Right lobe of liver (tissue), 6 donors: ENCODE results near the gene NEURL4. TPM values are rescaled to one million over a fixed set of nuclear protein-coding genes. Genes with fewer than 3 reads are reported as not detected.

Experiments used
- ATAC-seq, 4 donors: fragments of 200-7000 bp; cut with Tn5 transposase; one replicate each; pipeline ENCODE4 v1.9.1; 2020; ENCODE audit warnings: mild to moderate bottlenecking in 4 of 4, moderate library complexity in 4 of 4
- DNase-seq, 3 donors: peaks; one replicate each; pipeline ENCODE4 v3.0.0-alpha.2; 2020
- H3K27ac ChIP-seq, 3 donors: fragments of 200-600 bp; one replicate each; pipeline ENCODE4 v1.8.0; 2022
- H3K27me3 ChIP-seq, 2 donors: fragments of 200-600 bp; one replicate each; pipeline ENCODE4 v1.8.0; 2022
- H3K36me3 ChIP-seq, 4 donors: fragments of 200-600 bp; sonication (generic) in 1 of 4; one replicate each; pipeline versions ENCODE4 v1.5.1 to v1.8.0; 2017 to 2022; ENCODE audit warnings: control low read depth in 1 of 4
- H3K4me1 ChIP-seq, 4 donors: fragments of 200-600 bp; sonication (generic) in 1 of 4; one replicate each; pipeline versions ENCODE4 v1.5.1 to v1.8.0; 2017 to 2022; ENCODE audit warnings: control low read depth in 1 of 4
- H3K4me3 ChIP-seq, 3 donors: fragments of 200-600 bp; one replicate each; pipeline ENCODE4 v1.8.0; 2022
- H3K9me3 ChIP-seq, 4 donors: fragments of 200-600 bp; sonication (generic) in 1 of 4; one replicate each; pipeline versions ENCODE4 v1.5.1 to v1.8.0; 2017 to 2022; ENCODE audit warnings: control low read depth in 1 of 4
- POLR2A ChIP-seq: fragments of 450-650 bp; IDR thresholded peaks from one replicate; pipeline ENCODE4 v1.6.1; 2017; ENCODE audit warnings: antibody characterized with exemption, mild to moderate bottlenecking
- WGBS: methylation state at CpG from one replicate; pipeline ENCODE4 v1.1.6; 2018; ENCODE audit warnings: low coverage, low lambda C conversion rate; ENCODE audit not compliant: insufficient coverage; ENCODE audit errors: missing lambda C conversion rate; 5-methylcytosine and 5-hydroxymethylcytosine counted together
- intact Hi-C, 2 donors: fragments of 100-400 bp; cut with DNase I; formaldehyde crosslinking; loops; one replicate each; pipeline versions ENCODE4 v1.11.2 to v1.14.1; 2022
- total RNA-seq, 6 experiments: library from RNA; depleted of rRNA in 2 of 6; stranded (reverse); fragments of >200 nt in 2 of 6; fragmentation: NEBNext Ultra II Directional in 3 of 6; extraction: Animal tissue kit (Norgen Biotek cat#: 25700) in 3 of 6; gene quantifications; one replicate each; pipeline versions ENCODE4 v1.1.0 to v1.2.4, GENCODE V29; 2016 to 2023
- TF ChIP-seq, protein P1 (sequence below), 4 donors: fragments of 200-600 bp in 3 of 4; fragments of 450-650 bp in 1 of 4; IDR thresholded peaks; one replicate each; pipeline versions ENCODE4 v1.5.1 to v1.8.0; 2016 to 2022; ENCODE audit warnings: antibody characterized with exemption in 4 of 4, mild to moderate bottlenecking in 2 of 4
- donor health status: DM: no; HTN: yes; CAD: no.
- donor health status: DM: no; HTN: no; CAD: no.
- donor health status: DM: no; HTN: no; CAD: no.
- donor health status: DM: no; HTN: yes; CAD: no.
- donor health status: DM: no; HTN: yes; CAD: no.

NEURL4 gene
- total RNA-seq, 6 experiments from 2014 or later = 4.2 to 22.1 (median 10.8) TPM

DNA sequence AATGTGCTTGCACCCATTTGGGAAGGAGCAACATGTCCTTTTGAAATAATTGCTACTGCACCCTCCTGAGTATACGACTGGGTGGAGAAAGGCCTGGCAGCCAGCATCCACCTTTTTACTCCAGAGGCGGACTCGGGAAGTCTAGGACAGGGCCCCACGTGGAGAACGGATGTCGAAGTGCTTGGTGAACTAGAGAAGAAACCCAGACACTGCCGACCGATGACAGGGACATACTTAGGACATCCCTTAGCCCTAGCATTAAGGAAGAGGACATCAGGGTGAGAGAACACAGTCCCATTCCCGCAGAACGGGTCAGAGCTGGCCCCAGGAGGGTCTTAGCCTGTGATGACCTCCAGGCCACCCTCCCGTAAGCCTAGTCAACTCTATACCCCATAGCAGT is 38.5 kb downstream of the NEURL4 start:
- Histone ChIP-seq H3K27ac (no peak overlapping the region), H3K36me3 (no peaks in the 10 kb centered on the region), H3K4me3 (no peak overlapping the region), H3K4me1 (peaks cover 0 to 5% (median 2%) of the 10 kb centered on the region in 4 donors), H3K9me3 (no peaks in the 10 kb centered on the region), H3K27me3 (no peaks in the 10 kb centered on the region)
- no peak for DNase-seq
- no peak for ATAC-seq
- TF ChIP-seq, protein P1, sequence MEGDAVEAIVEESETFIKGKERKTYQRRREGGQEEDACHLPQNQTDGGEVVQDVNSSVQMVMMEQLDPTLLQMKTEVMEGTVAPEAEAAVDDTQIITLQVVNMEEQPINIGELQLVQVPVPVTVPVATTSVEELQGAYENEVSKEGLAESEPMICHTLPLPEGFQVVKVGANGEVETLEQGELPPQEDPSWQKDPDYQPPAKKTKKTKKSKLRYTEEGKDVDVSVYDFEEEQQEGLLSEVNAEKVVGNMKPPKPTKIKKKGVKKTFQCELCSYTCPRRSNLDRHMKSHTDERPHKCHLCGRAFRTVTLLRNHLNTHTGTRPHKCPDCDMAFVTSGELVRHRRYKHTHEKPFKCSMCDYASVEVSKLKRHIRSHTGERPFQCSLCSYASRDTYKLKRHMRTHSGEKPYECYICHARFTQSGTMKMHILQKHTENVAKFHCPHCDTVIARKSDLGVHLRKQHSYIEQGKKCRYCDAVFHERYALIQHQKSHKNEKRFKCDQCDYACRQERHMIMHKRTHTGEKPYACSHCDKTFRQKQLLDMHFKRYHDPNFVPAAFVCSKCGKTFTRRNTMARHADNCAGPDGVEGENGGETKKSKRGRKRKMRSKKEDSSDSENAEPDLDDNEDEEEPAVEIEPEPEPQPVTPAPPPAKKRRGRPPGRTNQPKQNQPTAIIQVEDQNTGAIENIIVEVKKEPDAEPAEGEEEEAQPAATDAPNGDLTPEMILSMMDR (IDR thresholded peaks at IDR 0.05) = no peak
- no peak for TF ChIP-seq POLR2A
- intact Hi-C loops = no loop called here
- WGBS = 56% methylated on average over 6 of the region's 11 CpGs

DNA sequence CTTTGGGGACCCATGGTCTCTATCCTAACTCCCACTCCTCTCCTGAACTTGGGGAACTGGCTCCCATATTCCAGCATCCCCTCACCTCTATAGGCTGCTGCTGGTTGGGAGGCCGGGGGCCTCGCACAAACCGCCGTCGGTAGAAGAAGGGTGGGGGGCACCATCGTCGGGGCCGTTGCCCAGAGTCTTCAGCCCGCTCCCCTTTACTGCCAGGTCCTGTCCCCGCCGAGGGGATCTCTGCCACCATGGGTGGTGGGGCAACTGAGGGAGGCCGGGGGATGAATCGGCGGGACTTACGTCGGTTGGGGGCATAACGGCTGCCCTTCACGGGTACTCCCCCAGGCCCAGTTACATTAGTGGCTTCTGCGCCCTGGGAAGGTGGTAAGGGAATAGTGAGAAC is 39.0 kb downstream of the NEURL4 start:
- TF ChIP-seq, protein P1 (IDR thresholded peaks at IDR 0.05) = no peak
- TF ChIP-seq POLR2A = no peak
- DNase-seq (no peak), ATAC-seq (no peak)
- no peaks in the 10 kb centered on the region for H3K9me3 ChIP-seq
- no peak overlapping the region for H3K27ac ChIP-seq
- H3K4me3 ChIP-seq = no peak overlapping the region
- intact Hi-C loops = no loop called here
- WGBS = no CpG with 5 or more reads among the region's 19 CpGs
- peaks cover 0 to 5% (median 2%) of the 10 kb centered on the region in 4 donors for H3K4me1 ChIP-seq
- H3K36me3 ChIP-seq = no peaks in the 10 kb centered on the region
- H3K27me3 ChIP-seq = no peaks in the 10 kb centered on the region

DNA sequence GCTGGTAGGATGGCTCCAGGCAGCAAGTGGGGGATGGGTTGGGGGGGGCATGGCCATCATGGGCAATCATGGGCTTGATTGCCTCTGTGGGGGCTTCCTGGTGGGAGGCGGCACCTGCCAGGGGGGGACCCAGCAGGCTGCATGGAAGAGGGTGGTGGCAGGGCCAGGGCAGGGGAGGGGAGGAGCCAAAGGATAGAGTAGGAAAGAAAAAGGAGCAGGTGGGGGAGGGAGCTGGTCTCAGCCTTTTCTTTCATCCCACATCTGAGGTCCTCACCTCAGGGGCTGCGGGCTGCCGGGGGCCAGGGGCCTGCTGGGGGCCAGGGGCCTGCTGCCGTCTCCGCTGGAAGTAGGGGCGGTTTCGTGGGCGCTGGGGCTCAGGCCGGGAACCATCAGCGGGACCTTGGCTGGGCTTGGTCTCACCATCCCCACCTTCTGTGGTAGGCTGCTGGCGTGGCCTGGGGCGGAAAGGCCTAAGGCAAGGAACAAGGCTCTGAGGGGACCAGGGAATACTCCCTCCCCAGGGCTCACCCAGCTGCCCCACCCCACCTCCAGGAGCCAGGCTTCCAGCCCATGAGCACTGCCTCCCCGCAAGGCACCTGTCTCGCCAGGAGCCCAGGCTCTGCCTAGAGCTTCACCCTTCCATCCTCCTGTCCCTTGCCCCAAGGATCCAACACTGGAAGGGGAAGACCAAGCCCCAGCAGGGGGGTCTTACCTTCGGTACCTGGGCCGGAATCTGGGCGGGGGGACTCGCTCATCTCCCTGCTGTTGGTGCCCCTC is 39.7 kb downstream of the NEURL4 start:
- WGBS = 47% methylated on average over 2 of the region's 18 CpGs
- no peak overlapping the region for H3K27ac ChIP-seq
- no peaks in the 10 kb centered on the region for H3K9me3 ChIP-seq
- ATAC-seq (no peak), DNase-seq (no peak)
- H3K4me1 ChIP-seq = no peaks in the 10 kb centered on the region
- no peak for TF ChIP-seq POLR2A
- TF ChIP-seq, protein P1 (IDR thresholded peaks at IDR 0.05) = no peak
- intact Hi-C loops = no loop called here
- H3K4me3 ChIP-seq = no peak overlapping the region
- no peaks in the 10 kb centered on the region for H3K27me3 ChIP-seq
- H3K36me3 ChIP-seq = no peaks in the 10 kb centered on the region

DNA sequence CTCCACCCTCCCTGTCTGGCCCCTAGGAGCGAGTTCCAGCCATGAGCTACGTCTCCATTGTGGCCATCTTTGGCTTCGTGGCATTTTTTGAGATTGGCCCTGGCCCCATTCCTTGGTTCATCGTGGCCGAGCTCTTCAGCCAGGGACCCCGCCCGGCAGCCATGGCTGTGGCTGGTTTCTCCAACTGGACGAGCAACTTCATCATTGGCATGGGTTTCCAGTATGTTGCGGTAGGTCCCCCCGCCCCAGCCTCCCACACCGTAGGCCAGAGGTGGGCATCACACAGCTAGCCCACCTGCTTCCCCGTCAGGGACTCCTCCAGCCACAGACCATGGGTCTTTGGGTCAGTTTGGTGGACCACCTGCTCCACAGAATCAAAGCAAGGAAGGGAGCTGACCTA is 43.5 kb downstream of the NEURL4 start:
- no peak for DNase-seq
- intact Hi-C loops = no loop called here
- ATAC-seq = no peak
- H3K9me3 ChIP-seq = no peaks in the 10 kb centered on the region
- TF ChIP-seq, protein P1 (IDR thresholded peaks at IDR 0.05) = no peak
- no peak for TF ChIP-seq POLR2A
- H3K27me3 ChIP-seq = no peaks in the 10 kb centered on the region
- 95% methylated on average over 9 of the region's 12 CpGs for WGBS
- H3K4me1 ChIP-seq = peaks cover 0 to 16% (median 2%) of the 10 kb centered on the region in 4 donors
- H3K4me3 ChIP-seq = no peak overlapping the region
- H3K27ac ChIP-seq = no peak overlapping the region
- H3K36me3 ChIP-seq = no peaks in the 10 kb centered on the region
